Mesodermal cell (in vitro differentiated cells): ENCODE results near the gene OLFML2A.
A peak's percentile ranks its signal among the peaks of the same experiment; 100 is the strongest.
"Not testable (repeated sequence)": the region's sequence is repeated elsewhere in the genome, so short reads cannot be mapped to it uniquely, and the experiment has no call there.

Experiments
- H3K27ac ChIP-seq: 2 replicates; pipeline ENCODE4 v1.7.0; 2013; ENCODE audit warnings: mild to moderate bottlenecking, low read depth, low read length, moderate library complexity; ENCODE audit not compliant: severe bottlenecking
- H3K36me3 ChIP-seq: 2 replicates; pipeline ENCODE4 v1.7.1; 2013; ENCODE audit warnings: mild to moderate bottlenecking, low read length, moderate library complexity; ENCODE audit not compliant: control insufficient read depth, insufficient read depth
- H3K4me1 ChIP-seq: one replicate; pipeline ENCODE4 v1.7.1; 2013; ENCODE audit warnings: mild to moderate bottlenecking, low read length; ENCODE audit not compliant: insufficient read depth, control insufficient read depth, poor library complexity, severe bottlenecking
- H3K4me3 ChIP-seq: 2 replicates; pipeline ENCODE4 v1.7.0; 2013; ENCODE audit warnings: low read length, control low read depth, mild to moderate bottlenecking; ENCODE audit not compliant: insufficient read depth, poor library complexity, severe bottlenecking; ENCODE audit errors: extremely low read depth
- H3K9me3 ChIP-seq: 2 replicates; pipeline ENCODE4 v1.7.1; 2013; ENCODE audit warnings: mild to moderate bottlenecking, low read length, moderate library complexity; ENCODE audit not compliant: control insufficient read depth
- WGBS, 2 experiments: methylation state at CpG; one replicate each; pipeline ENCODE4 v1.1.5; 2013; ENCODE audit warnings: missing lambda C conversion rate in 2 of 2; ENCODE audit not compliant: insufficient coverage in 2 of 2; 5-methylcytosine and 5-hydroxymethylcytosine counted together

OLFML2A gene

DNA sequence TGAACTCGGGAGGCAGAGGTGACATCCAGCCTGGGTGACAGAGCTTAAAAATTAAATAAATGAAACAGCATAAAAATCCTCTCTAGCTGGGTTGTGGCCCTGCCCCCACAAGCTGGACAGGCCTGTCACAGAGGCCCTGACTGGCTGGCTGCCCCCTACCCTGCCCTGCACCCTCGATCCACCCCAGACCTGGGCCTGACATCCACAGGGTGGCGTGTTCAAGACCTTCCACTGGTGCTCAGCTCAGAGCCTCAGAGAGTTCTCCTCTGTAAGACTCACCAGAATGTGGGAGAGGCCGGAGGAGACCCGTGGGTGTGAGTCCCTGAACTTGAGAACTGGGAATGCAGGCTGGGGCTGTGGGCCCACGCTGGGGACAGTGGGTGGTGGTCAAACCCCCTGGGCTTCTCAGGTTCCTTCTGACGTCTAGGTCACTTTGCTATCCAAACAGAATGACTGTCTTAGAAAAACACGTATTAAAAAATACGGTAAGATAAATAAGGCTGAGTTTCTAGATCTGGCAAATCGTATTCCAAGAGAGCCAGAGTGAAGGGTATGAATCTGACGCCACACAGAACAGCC is 66.6 kb downstream of the OLFML2A start:
- H3K9me3 ChIP-seq = no peaks in the 10 kb centered on the region
- H3K27ac ChIP-seq = no peak overlapping the region
- H3K36me3 ChIP-seq = no peaks in the 10 kb centered on the region
- H3K4me3 ChIP-seq = no peak overlapping the region
- no peaks in the 10 kb centered on the region for H3K4me1 ChIP-seq
- WGBS, 2 experiments = 91 to 96% methylated on average over 9 to 11 of the region's 11 CpGs

GRCh38 chr9:124844291-124844690 is 67.4 kb downstream of the OLFML2A start:
- no peak overlapping the region for H3K27ac ChIP-seq
- H3K36me3 ChIP-seq = no peaks in the 10 kb centered on the region
- 92 to 100% methylated on average over 2 to 3 of the region's 4 CpGs for WGBS, 2 experiments
- no peaks in the 10 kb centered on the region for H3K4me1 ChIP-seq
- H3K4me3 ChIP-seq = no peak overlapping the region
- H3K9me3 ChIP-seq = no peaks in the 10 kb centered on the region

DNA sequence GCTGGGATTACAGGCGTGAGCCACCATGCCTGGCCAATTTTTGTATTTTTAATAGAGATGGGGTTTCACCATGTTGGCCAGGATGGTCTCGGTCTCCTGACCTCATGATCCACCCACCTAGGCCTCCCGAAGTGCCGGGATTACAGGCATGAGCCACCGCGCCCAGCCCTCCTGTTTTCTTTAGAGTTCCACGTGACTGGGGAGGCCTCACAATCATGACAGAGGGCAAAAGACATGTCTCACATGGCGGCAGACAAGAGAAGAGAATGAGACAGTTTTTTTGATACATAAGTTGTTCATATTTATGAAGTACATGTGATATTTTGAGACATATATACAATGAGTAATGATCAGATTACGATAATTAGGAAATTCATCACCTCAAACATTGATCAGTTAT is 69.5 kb downstream of the OLFML2A start:
- not testable (repeated sequence) for H3K4me1 ChIP-seq, H3K27ac ChIP-seq, H3K9me3 ChIP-seq, H3K36me3 ChIP-seq, H3K4me3 ChIP-seq
- 97% methylated on average over 5 to 6 of the region's 9 CpGs for WGBS, 2 experiments

DNA sequence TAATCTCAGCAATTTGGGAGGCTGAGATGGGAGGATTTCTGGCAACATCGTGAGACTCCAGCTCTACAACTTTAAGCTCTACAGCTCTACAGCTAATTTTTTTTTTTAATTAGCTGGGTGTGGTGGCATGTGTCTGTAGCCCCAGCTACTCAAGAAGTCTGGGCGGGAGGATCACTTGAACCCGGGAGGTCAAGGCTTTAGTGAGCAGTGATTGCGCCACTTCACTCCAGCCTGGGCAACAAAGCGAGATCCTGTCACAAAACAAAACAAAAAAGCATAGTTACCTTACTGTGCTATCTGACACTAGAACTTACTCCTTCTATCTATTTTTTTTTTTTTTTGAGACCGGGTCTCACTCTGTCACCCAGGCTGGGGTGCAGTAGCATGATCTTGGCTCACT is 70.0 kb downstream of the OLFML2A start:
- no peaks in the 10 kb centered on the region for H3K9me3 ChIP-seq
- no peak overlapping the region for H3K27ac ChIP-seq
- WGBS, 2 experiments = 79 to 90% methylated on average over 4 to 5 of the region's 6 CpGs
- H3K4me3 ChIP-seq = no peak overlapping the region
- no peaks in the 10 kb centered on the region for H3K36me3 ChIP-seq
- H3K4me1 ChIP-seq = peaks cover 3% of the 10 kb centered on the region

DNA sequence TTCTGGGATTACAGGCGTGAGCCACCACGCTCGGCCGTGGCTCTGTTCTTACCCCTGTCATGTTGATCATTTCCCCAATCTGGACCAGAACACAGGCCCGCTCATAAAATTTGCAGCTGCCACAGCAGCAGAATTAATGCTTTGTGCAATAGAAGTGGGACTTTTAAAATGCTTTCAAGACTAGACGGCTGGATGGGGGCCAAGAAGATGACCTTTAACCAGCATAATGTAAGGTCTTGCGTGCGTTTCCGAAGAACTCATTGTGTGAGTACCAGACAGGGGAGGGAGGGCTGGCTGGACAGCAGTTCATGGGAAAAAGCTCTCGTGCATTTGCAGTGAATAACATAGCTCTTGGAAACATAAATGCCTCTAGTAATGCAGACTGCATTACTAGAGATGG is 72.9 kb downstream of the OLFML2A start:
- peaks cover 9% of the 10 kb centered on the region for H3K4me1 ChIP-seq
- no peak overlapping the region for H3K27ac ChIP-seq
- H3K36me3 ChIP-seq = no peaks in the 10 kb centered on the region
- 94 to 97% methylated on average over 9 to 10 of the region's 10 CpGs for WGBS, 2 experiments
- no peaks in the 10 kb centered on the region for H3K9me3 ChIP-seq
- no peak overlapping the region for H3K4me3 ChIP-seq

DNA sequence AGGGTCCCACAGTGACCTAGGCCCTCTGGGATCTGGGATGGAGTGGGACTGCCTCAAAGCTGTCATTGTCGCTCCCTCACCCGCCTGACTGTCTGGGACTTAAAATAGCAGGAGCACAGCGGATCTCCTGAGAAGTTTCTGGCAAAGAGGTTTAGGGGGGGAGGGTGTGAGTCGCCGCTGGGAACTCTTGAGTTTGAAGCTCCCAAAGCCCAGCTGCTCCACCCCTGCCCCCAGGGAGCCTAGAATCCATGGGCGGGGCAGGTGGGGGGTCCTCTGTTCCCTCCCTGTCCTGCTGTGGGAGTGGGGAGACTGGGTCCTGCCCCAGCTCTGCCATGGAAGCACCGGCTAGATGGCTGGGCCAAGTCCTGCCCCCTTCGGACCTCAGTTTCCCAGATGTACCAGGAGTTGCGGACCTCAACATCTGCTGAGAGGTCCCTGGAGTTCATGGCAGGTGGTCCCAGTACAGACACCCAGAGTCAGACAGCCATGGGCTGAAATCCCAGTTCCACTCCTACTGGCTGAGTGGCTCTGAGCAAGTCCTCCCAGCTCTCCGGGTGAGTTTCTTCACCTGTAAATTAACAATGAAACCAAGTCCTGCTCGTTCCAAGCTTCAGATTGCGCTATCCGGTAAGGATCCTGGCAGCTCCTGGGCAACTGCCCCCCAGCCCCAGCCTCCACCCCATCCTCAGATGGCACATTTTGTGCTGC is 75.3 kb downstream of the OLFML2A start:
- 80 to 88% methylated on average over 8 to 11 of the region's 13 CpGs for WGBS, 2 experiments
- H3K4me1 ChIP-seq = peaks cover 9% of the 10 kb centered on the region
- no peaks in the 10 kb centered on the region for H3K9me3 ChIP-seq
- H3K4me3 ChIP-seq = no peak overlapping the region
- no peak overlapping the region for H3K27ac ChIP-seq
- peaks cover 10% of the 10 kb centered on the region for H3K36me3 ChIP-seq

- Histone ChIP-seq H3K36me3 (peaks cover 17% of the 10 kb centered on the region), H3K4me1 (peaks cover 9% of the 10 kb centered on the region), H3K4me3 (peak within 1 kb of the TSS; percentile 39), H3K9me3 (no peaks in the 10 kb centered on the region), H3K27ac (no peak within 1 kb of the TSS)
- 1 to 3% methylated on average over 24 to 50 of the region's 51 CpGs for WGBS, 2 experiments
Measured at GRCh38 chr9:124852829-124853531, 76.0 kb downstream of the OLFML2A start, which contains the start of gene WDR38. Gene WDR38, plus strand, starts transcription at chr9:124853460. Its CDS starts 72 bp downstream, at chr9:124853532.

DNA sequence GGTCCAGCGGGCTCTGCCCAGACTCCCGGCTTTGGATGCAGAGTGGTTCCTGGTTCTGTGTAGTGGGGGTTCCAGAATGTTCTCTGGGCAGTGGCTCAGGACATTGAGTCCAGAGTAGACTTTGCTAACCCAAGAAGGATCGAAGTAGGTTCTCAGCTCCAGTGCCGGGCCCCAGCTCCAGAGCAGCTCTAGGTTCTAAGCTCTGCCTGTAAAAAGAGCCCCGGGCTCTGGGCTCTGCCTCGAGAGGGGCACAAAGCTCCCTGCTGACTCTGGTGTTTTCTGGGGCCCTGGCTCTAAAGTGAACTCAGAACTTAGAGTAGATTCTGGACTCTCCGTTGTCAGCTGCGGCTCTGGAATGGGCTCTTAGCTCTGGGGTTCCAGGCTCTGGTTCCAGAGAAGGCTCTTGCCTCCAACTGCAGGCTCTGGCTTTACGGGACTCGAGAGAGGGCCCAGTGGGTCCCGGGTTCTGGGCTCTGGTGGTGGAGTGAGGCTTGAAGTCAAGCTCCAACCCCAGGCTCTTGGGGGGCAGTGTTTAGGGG is 76.7 kb downstream of the OLFML2A start:
- WGBS, 2 experiments = 79 to 87% methylated on average over 9 to 10 of the region's 11 CpGs
- Histone ChIP-seq H3K4me1 (peaks cover 9% of the 10 kb centered on the region), H3K9me3 (no peaks in the 10 kb centered on the region), H3K27ac (no peak overlapping the region), H3K4me3 (peak overlapping the region; percentile 39), H3K36me3 (peaks cover 24% of the 10 kb centered on the region)

DNA sequence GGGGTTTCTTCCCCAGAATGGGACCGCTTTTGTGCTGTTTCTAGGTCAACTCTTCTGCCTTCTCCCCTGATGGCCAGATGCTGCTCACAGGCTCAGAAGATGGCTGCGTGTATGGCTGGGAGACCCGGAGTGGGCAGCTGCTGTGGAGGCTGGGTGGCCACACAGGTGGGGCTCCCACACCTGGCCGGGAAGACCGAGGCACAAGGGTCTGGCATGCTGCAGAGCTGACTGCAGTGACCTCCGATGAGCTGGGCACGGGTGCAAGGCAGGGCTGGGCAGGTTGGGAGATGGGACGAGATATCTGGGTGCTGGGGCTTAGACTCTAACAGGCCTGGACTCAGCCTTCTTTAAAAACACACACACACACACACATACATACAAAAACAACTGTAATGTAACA is 77.2 kb downstream of the OLFML2A start:
- peaks cover 13% of the 10 kb centered on the region for H3K4me1 ChIP-seq
- H3K36me3 ChIP-seq = peaks cover 29% of the 10 kb centered on the region
- H3K9me3 ChIP-seq = no peaks in the 10 kb centered on the region
- 97 to 100% methylated on average over 5 to 7 of the region's 8 CpGs for WGBS, 2 experiments
- no peak overlapping the region for H3K27ac ChIP-seq
- no peak overlapping the region for H3K4me3 ChIP-seq

- H3K4me3 ChIP-seq = no peak overlapping the region
- H3K27ac ChIP-seq = no peak overlapping the region
- 86 to 100% methylated on average over 4 of the region's 7 CpGs for WGBS, 2 experiments
- peaks cover 19% of the 10 kb centered on the region for H3K4me1 ChIP-seq
- no peaks in the 10 kb centered on the region for H3K9me3 ChIP-seq
- peaks cover 35% of the 10 kb centered on the region for H3K36me3 ChIP-seq
Measured at GRCh38 chr9:124854822-124855221, 77.9 kb downstream of the OLFML2A start.
